HG03060 (cell line): ENCODE data around the gene ZNF221.

Experiments used
- ATAC-seq: cut with Tn5 transposase; IDR thresholded peaks from one replicate; pipeline ENCODE4 v1.9.1; 2021; ENCODE audit warnings: low read depth, moderate number of reproducible peaks; ENCODE audit not compliant: unreplicated experiment

ZNF221 gene

GRCh38 chr19:43956827-43957226 is 5.8 kb downstream of the ZNF221 start:
- ATAC-seq = no peak

- no peak for ATAC-seq
Measured at GRCh38 chr19:43957891-43958290, 6.9 kb downstream of the ZNF221 start.

- ATAC-seq = no peak
Measured at GRCh38 chr19:43960411-43960810, 9.4 kb downstream of the ZNF221 start.

GRCh38 chr19:43966079-43966694 is 15.2 kb downstream of the ZNF221 start:
- ATAC-seq = no peak

- no peak for ATAC-seq
Measured at GRCh38 chr19:43976732-43977131, 25.7 kb downstream of the ZNF221 start.

- no peak for ATAC-seq
Measured at GRCh38 chr19:43983544-43983911, 32.5 kb downstream of the ZNF221 start.

- ATAC-seq = no peak
Measured at GRCh38 chr19:43983912-43984686, 33.1 kb downstream of the ZNF221 start, which contains the start of gene ZNF155. Gene ZNF155, plus strand, starts transcription at chr19:43984188. Its CDS starts 4,356 bp downstream, at chr19:43988544.

- no peak for ATAC-seq
Measured at GRCh38 chr19:43984687-43985000, 33.6 kb downstream of the ZNF221 start.

GRCh38 chr19:43997631-43998290 is 46.7 kb downstream of the ZNF221 start:
- no peak for ATAC-seq

- no peak for ATAC-seq
Measured at GRCh38 chr19:44002212-44002565, 51.2 kb downstream of the ZNF221 start.

GRCh38 chr19:44002566-44003460 is 51.8 kb downstream of the ZNF221 start, which contains the start of gene ZNF230:
Gene ZNF230, plus strand, starts transcription at chr19:44002957. Its CDS starts 4,122 bp downstream, at chr19:44007079.
- ATAC-seq = peak; percentile 75

- ATAC-seq = no peak
Measured at GRCh38 chr19:44003461-44004009, 52.5 kb downstream of the ZNF221 start.

- ATAC-seq = no peak
Measured at GRCh38 chr19:44005973-44006372, 54.9 kb downstream of the ZNF221 start.

GRCh38 chr19:44007473-44007872 is 56.4 kb downstream of the ZNF221 start:
- no peak for ATAC-seq

GRCh38 chr19:44010468-44010867 is 59.4 kb downstream of the ZNF221 start:
- no peak for ATAC-seq
